HG03196 (cell line): ENCODE results near the gene PMIS2.

Experiments used
- ATAC-seq: cut with Tn5 transposase; IDR thresholded peaks from one replicate; pipeline ENCODE4 v1.9.1; 2021; ENCODE audit not compliant: unreplicated experiment

PMIS2 gene

DNA sequence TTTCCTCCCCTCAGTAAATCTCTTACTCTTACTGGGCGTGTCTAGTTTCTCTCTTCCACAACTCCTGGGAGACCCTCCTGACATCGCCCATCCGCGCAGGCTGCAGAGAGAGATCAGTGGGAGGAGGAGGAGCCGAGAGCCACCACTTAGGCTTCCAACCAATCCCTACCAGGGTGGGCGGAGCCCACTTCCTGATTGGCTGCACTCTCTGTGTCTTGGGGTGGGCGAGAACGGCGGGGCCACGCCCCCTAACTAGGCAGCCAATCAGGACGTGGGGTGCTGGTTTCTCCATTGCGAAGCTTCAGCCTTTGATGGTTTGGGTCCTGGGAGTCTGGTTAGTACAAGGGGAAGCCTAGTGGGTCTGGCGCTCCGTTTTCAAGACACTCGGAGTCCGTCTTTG is at the start of gene PMIS2:
Gene PMIS2, plus strand, starts transcription at position 326 of the 400 bp plus-strand sequence. CDS start 87 bp downstream, outside the sequence.
- ATAC-seq = no peak

DNA sequence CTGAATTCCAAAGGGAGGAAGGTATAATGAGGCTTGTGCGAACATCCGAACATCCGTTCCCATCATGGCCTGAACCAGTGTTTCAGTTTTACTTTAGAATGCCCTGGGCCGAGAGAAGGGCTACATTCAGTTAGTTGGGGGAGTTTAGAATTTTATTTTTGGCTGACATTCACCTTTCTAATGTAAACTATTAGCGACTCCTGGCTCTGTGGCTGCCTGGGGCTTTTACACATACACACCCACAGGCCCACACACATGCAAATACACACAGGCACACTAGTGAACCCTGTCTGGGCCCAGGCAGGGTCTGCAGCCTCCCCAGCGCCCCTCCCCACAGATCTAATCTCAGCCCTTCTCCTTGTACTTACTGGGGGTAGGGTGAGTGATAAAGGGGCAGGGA is 46.7 kb upstream of the PMIS2 start:
- no peak for ATAC-seq

GRCh38 chr19:35539850-35540249 is 46.1 kb upstream of the PMIS2 start:
- ATAC-seq = no peak

- ATAC-seq = no peak
Observed at GRCh38 chr19:35540356-35540927, 45.5 kb upstream of the PMIS2 start.

- ATAC-seq = no peak
Observed at GRCh38 chr19:35542209-35542608, 43.8 kb upstream of the PMIS2 start.

- ATAC-seq = no peak
Observed at GRCh38 chr19:35543280-35544109, 42.5 kb upstream of the PMIS2 start.

GRCh38 chr19:35544110-35544802 is 41.7 kb upstream of the PMIS2 start:
- no peak for ATAC-seq

DNA sequence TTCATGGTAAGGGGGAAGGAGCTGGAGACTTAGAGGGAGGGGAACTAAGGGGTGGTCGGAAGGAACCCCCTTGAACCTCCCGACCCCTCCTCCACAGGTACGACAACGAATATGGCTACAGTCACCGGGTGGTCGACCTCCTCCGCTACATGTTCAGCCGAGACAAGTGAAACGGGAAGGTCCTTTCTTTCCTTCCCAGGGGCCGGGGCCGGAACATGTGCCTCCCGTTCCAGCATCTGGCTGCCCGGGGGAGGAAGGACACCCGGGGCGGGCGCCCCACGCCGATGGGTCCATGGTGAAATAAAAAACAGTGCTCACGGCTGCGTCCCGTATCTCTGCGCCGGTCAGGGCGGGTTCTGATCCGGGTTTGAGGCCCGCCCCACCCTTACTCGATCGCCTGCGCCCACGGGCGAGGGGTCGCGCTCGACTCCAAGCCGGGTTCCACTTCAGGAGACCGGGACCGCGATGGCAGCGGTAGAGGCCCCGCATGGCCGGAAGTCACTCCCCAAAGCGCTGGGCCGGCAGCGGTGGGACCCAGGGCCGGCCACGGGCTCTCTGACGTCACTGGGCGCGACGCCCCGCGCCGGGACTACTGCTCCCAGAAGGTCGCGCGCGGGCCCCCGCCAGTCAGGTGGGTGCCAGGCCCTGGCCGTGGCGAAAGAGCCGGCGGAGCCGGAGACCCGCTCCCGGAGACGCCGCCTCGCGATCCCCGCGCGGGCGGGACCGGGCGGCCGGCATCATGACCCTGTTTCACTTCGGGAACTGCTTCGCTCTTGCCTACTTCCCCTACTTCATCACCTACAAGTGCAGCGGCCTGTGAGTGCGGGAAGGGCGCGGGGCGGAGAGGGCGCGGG is 40.7 kb upstream of the PMIS2 start, which contains the start of gene TMEM147:
Gene TMEM147, plus strand, starts transcription at position 626 of the 854 bp plus-strand sequence. Its CDS starts 114 bp downstream, at position 740.
- ATAC-seq = peak; percentile 79

DNA sequence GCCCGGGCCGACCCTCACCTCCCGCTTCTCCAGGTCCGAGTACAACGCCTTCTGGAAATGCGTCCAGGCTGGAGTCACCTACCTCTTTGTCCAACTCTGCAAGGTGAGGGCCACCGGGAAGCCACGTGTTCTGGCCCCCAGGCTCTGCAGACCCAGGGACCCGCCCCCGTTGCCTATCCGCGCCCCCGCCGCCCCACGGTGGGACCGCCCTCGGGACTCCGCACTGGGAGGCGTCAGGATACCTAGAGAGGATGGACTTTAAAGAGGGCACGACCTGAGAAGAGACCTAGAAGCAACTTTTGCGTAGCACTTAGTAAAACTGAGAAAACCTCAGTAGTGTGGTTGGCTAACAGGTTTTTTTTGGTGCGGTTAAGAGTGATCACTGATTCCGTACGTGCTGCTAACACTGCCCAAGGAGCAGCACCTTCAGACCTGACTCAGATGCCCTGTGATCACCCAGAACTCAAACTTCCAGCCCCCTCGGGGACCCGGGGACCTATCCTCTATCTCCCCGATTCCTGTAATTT is 40.1 kb upstream of the PMIS2 start:
- ATAC-seq = peak; percentile 26

DNA sequence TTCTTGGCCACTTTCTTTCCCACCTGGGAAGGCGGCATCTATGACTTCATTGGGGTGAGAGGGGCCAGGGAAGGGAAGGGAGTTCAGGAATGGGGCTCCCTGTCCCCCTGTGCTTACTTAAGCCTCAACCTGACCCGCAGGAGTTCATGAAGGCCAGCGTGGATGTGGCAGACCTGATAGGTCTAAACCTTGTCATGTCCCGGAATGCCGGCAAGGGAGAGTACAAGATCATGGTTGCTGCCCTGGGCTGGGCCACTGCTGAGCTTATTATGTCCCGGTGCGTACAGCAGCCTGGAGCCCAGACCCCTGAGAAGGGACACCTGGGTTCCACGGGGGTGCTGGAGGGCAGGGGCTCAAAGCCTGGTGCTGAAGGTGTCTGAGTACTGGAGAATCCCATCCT is 39.4 kb upstream of the PMIS2 start:
- ATAC-seq = no peak

DNA sequence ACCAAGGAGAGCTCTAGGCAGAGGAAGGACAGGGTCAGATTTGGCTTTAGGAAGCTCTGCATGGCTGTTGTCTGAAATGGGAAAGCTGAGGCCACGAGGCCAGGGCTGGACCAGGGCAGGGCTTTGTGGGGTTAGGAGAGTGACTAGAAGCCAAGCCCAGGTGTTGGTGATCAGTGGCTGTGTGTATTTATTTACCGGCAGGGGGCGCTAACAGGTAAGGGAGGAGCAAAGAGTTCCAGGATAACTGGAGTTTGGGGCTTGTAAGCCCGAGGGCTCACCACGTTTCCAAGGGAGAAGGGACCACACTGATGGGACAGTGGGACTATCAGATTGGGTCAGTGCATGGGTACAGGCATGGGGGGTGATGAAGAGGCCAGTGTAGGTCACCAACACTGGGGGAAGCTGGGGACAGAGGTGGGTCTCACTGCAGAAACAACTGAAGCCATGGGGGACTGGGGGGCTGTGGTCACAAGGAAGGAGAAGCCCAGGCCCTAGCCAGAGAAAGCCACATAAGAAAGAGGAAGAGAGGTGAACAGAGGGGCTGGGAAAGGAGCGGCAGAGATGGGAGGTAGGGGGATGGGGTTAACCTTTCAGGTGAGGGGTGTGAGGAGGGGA is 36.7 kb upstream of the PMIS2 start:
- no peak for ATAC-seq

- ATAC-seq = no peak
Observed at GRCh38 chr19:35549879-35550523, 36.0 kb upstream of the PMIS2 start.

DNA sequence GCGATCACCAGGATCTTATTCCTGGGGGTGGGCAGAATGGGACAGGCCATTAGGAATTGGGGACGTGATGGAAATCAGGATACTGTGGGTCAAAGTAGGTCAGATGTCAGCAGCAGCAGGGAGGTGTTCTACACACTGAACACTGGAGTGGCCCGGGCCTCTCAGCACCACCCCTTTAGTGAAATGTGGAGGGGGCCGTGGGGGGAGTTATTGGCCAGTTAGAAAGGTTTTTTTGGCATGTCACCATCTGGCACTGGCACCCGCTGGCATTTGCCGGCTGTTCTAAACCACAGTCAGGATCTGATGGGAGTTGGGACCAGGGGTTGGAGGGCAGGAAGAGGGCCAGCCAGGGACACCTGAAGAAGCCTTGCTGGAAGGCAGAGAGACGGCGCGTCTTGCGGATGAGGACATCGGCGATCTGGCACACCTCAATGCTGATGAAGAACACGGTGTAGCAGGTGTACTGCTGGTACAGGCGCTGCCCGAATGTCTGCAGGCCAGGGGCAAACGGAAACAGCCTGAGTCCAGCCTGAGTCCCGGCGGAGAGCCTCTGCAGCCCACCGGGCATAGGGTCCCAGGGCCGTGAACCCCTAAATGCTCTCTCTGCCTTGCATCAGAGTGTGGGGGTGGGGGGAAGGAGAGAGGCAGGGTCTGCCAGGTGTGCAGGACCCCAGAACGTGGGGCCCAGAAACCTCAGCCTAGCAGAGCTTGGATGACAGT is 34.7 kb upstream of the PMIS2 start:
- ATAC-seq = no peak

DNA sequence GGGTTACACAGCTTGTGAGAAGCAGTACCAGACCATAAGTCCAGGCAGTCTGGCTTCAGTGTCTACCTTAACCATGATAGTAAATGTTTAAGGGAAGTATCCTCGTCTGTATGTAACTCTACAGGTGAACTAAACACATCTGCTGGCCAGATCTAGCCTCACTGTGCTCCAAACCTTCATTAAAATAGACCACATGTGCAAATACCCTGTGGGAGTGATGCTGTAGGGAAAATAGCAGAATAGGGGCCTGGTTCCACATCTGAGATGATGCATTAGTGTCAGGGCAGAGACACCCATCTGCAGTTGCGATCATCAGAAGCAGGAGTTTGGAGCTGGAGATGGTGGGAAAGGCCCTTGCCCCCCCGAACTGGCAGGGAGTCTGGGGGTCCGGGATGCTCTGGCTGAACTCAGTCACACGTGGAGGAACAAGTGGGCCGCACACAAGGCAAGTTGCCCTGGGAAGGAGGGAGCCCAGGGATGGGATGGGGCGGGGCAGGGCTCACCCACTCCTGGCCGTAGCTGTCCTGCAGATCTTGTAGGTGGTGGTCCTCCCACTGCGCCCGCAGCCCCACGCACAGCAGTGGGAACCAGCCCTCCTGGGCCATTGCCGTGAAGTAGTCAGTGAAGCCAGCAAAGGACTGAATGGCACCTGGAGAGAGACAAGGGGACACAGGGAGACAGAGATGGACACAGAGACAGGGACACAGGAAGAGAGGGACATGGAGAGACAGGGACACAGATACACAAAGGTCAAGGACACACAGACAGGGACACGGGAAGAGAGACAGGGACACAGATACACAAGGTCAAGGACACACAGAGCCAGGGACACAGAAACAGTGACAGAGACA is 33.2 kb upstream of the PMIS2 start:
- no peak for ATAC-seq

DNA sequence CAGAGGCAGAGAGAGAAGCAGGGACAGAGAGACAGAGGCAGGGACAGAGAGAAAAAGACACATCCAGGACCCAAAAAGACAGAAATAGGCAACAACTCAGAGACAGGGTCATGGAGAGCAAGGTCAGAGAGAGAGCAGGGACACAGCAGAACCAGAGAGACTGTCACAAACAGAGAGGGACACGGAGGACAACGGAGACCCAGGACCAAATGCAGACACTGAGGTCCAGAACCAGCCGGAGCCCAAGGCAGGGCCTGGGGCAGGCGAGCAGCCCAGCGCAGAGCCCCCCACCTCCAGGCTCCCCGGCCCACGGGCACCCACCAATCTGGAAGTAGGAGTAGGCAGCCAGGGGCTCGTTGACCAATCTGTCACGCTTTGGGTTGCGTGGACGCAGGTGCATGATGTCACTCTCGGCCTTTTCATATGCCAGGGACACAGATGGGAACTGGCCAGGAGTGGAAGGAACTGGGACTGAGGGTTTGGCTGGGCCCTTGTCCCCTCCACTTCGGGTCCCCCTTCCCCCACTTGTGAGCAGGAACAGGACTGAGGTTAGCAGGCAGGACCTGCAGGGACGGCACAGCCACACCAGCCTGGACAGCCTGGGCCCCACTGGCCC is 32.5 kb upstream of the PMIS2 start:
- no peak for ATAC-seq

GRCh38 chr19:35554076-35554475 is 31.9 kb upstream of the PMIS2 start:
- ATAC-seq = no peak

DNA sequence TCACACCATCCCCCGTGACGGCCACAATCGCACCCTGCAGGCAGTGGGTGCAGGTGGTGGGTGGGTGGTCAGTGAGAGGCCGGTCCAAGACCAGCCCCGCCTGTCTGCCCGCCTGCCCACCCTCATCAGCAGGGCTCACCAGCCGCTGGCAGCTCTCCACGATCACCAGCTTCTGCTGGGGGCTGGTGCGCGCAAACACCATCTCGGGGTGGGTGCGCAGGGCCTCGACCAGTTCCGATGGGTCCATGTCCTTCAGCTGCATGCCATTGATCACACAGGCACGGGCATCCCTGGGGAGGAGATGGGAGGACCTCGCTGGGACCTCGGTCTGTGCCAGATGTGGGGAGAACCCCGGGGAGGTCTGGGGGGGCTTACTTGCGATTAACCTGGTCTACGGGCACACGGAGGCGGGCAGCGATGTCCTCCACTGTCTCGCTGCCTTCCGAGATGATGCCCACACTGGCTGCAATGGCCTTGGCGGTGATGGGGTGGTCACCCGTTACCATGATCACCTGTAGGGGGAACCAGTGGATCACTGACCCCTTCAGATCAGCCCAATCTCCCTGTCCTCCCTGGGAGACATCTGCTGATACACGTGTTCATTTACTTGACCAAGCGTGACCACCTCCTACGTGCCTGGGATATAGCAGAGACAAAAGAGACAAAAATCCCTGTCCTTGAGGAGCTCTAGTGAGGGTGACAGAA is 30.5 kb upstream of the PMIS2 start:
- ATAC-seq = no peak
